ENCODE data around the gene AVPI1. TPM values are rescaled to one million over a fixed set of nuclear protein-coding genes. Genes with fewer than 3 reads are reported as not detected.

AVPI1 gene
- total and polyA plus RNA-seq, 2 of the 13 experiments (the other 11 are each of a cell fraction or from before 2014, with no cell fraction given): 39.8 to 61.2 TPM

DNA sequence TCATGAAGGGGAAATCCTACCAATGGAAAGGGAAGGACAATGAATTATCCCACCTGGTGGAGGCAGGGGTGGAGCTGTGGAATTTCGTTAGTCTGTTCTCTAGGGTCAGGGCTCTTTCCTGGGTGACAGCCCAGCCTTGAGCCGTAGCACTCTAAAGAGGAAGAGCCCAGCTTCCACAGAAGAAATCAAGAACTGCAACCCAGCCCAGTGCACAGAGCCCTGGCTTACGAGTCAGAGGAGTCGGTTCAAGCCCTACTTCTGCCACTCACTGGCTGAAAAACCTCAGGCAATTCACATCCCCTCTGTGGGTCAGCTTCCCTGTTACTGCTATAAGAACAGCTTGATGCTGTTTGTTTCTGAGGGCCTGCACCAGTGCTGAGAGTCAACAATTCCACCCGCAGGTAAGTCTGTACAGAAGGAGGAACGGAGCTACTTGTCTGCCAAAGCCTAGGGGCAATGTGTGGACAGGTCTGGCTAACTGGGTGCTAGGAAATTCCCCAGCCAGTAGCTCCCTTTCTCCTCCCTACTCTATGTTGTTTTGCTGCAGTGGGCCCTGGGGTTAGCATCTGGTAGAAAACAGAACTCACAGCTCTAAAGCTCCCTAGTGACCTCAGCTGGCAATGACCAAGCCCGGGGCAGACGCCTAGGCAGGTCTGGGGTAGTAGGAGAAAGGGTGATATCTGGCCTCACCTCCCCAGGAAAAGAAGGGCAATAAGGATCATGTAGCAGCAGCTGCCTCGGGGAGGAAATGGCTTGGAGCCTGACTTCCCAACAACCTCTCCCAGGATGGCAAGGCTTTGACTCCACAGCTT lies 3.3 kb downstream of the AVPI1 start (continued):
- TF ChIP-seq, protein P1, sequence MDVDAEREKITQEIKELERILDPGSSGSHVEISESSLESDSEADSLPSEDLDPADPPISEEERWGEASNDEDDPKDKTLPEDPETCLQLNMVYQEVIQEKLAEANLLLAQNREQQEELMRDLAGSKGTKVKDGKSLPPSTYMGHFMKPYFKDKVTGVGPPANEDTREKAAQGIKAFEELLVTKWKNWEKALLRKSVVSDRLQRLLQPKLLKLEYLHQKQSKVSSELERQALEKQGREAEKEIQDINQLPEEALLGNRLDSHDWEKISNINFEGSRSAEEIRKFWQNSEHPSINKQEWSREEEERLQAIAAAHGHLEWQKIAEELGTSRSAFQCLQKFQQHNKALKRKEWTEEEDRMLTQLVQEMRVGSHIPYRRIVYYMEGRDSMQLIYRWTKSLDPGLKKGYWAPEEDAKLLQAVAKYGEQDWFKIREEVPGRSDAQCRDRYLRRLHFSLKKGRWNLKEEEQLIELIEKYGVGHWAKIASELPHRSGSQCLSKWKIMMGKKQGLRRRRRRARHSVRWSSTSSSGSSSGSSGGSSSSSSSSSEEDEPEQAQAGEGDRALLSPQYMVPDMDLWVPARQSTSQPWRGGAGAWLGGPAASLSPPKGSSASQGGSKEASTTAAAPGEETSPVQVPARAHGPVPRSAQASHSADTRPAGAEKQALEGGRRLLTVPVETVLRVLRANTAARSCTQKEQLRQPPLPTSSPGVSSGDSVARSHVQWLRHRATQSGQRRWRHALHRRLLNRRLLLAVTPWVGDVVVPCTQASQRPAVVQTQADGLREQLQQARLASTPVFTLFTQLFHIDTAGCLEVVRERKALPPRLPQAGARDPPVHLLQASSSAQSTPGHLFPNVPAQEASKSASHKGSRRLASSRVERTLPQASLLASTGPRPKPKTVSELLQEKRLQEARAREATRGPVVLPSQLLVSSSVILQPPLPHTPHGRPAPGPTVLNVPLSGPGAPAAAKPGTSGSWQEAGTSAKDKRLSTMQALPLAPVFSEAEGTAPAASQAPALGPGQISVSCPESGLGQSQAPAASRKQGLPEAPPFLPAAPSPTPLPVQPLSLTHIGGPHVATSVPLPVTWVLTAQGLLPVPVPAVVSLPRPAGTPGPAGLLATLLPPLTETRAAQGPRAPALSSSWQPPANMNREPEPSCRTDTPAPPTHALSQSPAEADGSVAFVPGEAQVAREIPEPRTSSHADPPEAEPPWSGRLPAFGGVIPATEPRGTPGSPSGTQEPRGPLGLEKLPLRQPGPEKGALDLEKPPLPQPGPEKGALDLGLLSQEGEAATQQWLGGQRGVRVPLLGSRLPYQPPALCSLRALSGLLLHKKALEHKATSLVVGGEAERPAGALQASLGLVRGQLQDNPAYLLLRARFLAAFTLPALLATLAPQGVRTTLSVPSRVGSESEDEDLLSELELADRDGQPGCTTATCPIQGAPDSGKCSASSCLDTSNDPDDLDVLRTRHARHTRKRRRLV (CRISPR knock-in tag; IDR thresholded peaks at IDR 0.05): peak; percentile 65; the same call in 1 of the 2 replicates
- TF ChIP-seq, protein P2, sequence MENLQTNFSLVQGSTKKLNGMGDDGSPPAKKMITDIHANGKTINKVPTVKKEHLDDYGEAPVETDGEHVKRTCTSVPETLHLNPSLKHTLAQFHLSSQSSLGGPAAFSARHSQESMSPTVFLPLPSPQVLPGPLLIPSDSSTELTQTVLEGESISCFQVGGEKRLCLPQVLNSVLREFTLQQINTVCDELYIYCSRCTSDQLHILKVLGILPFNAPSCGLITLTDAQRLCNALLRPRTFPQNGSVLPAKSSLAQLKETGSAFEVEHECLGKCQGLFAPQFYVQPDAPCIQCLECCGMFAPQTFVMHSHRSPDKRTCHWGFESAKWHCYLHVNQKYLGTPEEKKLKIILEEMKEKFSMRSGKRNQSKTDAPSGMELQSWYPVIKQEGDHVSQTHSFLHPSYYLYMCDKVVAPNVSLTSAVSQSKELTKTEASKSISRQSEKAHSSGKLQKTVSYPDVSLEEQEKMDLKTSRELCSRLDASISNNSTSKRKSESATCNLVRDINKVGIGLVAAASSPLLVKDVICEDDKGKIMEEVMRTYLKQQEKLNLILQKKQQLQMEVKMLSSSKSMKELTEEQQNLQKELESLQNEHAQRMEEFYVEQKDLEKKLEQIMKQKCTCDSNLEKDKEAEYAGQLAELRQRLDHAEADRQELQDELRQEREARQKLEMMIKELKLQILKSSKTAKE (CRISPR knock-in tag; IDR thresholded peaks at IDR 0.05; ENCODE audit: borderline replicate concordance): no peak
- peak; percentile 34 for TF ChIP-seq SAP130 (CRISPR knock-in tag; IDR thresholded peaks at IDR 0.05; ENCODE audit: low read depth)
- TF ChIP-seq, protein P3, sequence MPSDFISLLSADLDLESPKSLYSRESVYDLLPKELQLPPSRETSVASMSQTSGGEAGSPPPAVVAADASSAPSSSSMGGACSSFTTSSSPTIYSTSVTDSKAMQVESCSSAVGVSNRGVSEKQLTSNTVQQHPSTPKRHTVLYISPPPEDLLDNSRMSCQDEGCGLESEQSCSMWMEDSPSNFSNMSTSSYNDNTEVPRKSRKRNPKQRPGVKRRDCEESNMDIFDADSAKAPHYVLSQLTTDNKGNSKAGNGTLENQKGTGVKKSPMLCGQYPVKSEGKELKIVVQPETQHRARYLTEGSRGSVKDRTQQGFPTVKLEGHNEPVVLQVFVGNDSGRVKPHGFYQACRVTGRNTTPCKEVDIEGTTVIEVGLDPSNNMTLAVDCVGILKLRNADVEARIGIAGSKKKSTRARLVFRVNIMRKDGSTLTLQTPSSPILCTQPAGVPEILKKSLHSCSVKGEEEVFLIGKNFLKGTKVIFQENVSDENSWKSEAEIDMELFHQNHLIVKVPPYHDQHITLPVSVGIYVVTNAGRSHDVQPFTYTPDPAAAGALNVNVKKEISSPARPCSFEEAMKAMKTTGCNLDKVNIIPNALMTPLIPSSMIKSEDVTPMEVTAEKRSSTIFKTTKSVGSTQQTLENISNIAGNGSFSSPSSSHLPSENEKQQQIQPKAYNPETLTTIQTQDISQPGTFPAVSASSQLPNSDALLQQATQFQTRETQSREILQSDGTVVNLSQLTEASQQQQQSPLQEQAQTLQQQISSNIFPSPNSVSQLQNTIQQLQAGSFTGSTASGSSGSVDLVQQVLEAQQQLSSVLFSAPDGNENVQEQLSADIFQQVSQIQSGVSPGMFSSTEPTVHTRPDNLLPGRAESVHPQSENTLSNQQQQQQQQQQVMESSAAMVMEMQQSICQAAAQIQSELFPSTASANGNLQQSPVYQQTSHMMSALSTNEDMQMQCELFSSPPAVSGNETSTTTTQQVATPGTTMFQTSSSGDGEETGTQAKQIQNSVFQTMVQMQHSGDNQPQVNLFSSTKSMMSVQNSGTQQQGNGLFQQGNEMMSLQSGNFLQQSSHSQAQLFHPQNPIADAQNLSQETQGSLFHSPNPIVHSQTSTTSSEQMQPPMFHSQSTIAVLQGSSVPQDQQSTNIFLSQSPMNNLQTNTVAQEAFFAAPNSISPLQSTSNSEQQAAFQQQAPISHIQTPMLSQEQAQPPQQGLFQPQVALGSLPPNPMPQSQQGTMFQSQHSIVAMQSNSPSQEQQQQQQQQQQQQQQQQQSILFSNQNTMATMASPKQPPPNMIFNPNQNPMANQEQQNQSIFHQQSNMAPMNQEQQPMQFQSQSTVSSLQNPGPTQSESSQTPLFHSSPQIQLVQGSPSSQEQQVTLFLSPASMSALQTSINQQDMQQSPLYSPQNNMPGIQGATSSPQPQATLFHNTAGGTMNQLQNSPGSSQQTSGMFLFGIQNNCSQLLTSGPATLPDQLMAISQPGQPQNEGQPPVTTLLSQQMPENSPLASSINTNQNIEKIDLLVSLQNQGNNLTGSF (CRISPR knock-in tag; IDR thresholded peaks at IDR 0.05): 0 out of 2 replicates have a peak, but pooled peaks have one; percentile 31
- TF ChIP-seq RBFOX2 (IDR thresholded peaks at IDR 0.05; ENCODE audit: low read depth, low read length): peak; percentile 30; the same call in 1 of the 2 replicates

Measured in HepG2 (cell line).